Astrocyte of the spinal cord (primary cell): ENCODE measurements around the gene SERPINA1.

Source experiments
- DNase-seq: peaks from one replicate; pipeline ENCODE4 v3.0.0; 2011; ENCODE audit warnings: low read depth, low spot score
- H3K4me3 ChIP-seq: 2 replicates; pipeline ENCODE4 v1.5.1; 2011; ENCODE audit warnings: low read depth, mild to moderate bottlenecking, low read length, moderate library complexity
- in situ Hi-C: cut with HindIII; loops from 2 replicates; pipeline ENCODE4 v1.10.0; 2017; ENCODE audit warnings: low sequenced_read_pairs
- TF ChIP-seq, protein P1 (sequence below): IDR thresholded peaks from 2 replicates; pipeline ENCODE4 v1.5.1; 2012; ENCODE audit warnings: low read depth, mild to moderate bottlenecking, low read length, inconsistent platforms

SERPINA1 gene

GRCh38 chr14:94384342-94384741 lies 4.1 kb downstream of the SERPINA1 start:
- TF ChIP-seq, protein P1, sequence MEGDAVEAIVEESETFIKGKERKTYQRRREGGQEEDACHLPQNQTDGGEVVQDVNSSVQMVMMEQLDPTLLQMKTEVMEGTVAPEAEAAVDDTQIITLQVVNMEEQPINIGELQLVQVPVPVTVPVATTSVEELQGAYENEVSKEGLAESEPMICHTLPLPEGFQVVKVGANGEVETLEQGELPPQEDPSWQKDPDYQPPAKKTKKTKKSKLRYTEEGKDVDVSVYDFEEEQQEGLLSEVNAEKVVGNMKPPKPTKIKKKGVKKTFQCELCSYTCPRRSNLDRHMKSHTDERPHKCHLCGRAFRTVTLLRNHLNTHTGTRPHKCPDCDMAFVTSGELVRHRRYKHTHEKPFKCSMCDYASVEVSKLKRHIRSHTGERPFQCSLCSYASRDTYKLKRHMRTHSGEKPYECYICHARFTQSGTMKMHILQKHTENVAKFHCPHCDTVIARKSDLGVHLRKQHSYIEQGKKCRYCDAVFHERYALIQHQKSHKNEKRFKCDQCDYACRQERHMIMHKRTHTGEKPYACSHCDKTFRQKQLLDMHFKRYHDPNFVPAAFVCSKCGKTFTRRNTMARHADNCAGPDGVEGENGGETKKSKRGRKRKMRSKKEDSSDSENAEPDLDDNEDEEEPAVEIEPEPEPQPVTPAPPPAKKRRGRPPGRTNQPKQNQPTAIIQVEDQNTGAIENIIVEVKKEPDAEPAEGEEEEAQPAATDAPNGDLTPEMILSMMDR, result no peak
- H3K4me3 ChIP-seq, result no peak overlapping the region
- in situ Hi-C loops, result no loop called here
- DNase-seq, result no peak

GRCh38 chr14:94383777-94384176 lies 4.6 kb downstream of the SERPINA1 start:
- in situ Hi-C loops, result no loop called here
- DNase-seq, result no peak
- TF ChIP-seq, protein P1, result no peak
- H3K4me3 ChIP-seq, result no peak overlapping the region

DNA sequence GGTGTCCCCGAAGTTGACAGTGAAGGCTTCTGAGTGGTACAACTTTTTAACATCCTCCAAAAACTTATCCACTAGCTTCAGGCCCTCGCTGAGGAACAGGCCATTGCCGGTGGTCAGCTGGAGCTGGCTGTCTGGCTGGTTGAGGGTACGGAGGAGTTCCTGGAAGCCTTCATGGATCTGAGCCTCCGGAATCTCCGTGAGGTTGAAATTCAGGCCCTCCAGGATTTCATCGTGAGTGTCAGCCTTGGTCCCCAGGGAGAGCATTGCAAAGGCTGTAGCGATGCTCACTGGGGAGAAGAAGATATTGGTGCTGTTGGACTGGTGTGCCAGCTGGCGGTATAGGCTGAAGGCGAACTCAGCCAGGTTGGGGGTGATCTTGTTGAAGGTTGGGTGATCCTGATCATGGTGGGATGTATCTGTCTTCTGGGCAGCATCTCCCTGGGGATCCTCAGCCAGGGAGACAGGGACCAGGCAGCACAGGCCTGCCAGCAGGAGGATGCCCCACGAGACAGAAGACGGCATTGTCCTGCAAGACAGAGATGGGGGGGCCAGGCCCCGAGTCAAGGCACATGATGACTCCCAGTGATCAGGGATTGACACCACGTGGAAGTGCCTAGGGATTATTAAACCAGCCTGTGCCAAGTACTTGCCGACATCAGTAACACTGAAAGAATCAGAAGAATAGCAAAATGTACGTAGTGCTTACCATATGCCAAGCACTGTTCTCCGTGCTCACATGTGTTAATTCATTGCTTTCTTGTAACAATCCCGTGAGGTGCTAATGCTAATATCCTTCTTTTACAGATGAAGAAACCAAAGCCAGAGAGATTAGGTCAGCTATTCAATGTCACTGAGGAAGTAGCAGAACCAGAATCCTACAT lies 5.4 kb downstream of the SERPINA1 start:
- in situ Hi-C loops, result no loop called here
- TF ChIP-seq, protein P1, result no peak
- DNase-seq, result no peak
- H3K4me3 ChIP-seq, result no peak overlapping the region

GRCh38 chr14:94382099-94382715 lies 6.2 kb downstream of the SERPINA1 start:
- H3K4me3 ChIP-seq, result no peak overlapping the region
- TF ChIP-seq, protein P1, result no peak
- in situ Hi-C loops, result no loop called here
- DNase-seq, result no peak

GRCh38 chr14:94381149-94382030 lies 7.0 kb downstream of the SERPINA1 start:
- H3K4me3 ChIP-seq, result no peak overlapping the region
- no peak for DNase-seq
- in situ Hi-C loops, result no loop called here
- TF ChIP-seq, protein P1, result no peak
